PC-9 (cell line): Measurements from ENCODE around the gene SBK3. TPM values are rescaled to one million over a fixed set of nuclear protein-coding genes. Genes with fewer than 3 reads are reported as not detected.

Experiments used
- BruUV-seq: library from RNA; stranded (reverse); fragments of 400-500 nt; replicated peaks from 2 replicates; lab custom pipeline; 2021; lab: Mats Ljungman, UMichigan
- CTCF ChIA-PET: fragments of 300-600 bp; sonication (Branson Sonifier 250); formaldehyde crosslinking; loops from one replicate; lab custom pipeline; 2022; ENCODE audit warnings: antibody characterized with exemption; lab: Charles Lee
- POLR2A ChIA-PET: fragments of 300-600 bp; sonication (Branson Sonifier 250); formaldehyde crosslinking; loops from one replicate; lab custom pipeline; 2022; ENCODE audit warnings: antibody characterized with exemption; ENCODE audit not compliant: unreplicated experiment; lab: Charles Lee
- DNase-seq, 2 experiments: peaks; one replicate each; pipeline versions ENCODE4 v3.0.0 to v3.0.0-alpha.2; 2015 to 2022; ENCODE audit warnings: mixed read lengths in 1 of 2
- H2AFZ ChIP-seq: fragments of 200-600 bp; sonication (generic); 2 replicates; pipeline ENCODE4 v1.8.1; 2017; ENCODE audit warnings: antibody characterized with exemption
- H3F3A ChIP-seq: fragments of 200-600 bp; sonication (generic); 2 replicates; pipeline ENCODE4 v1.8.1; 2017; ENCODE audit warnings: antibody characterized with exemption, mild to moderate bottlenecking, low read depth; ENCODE audit not compliant: insufficient read depth
- H3K27ac ChIP-seq: fragments of 200-600 bp; sonication (generic); 2 replicates; pipeline ENCODE4 v1.6.1; 2016; ENCODE audit warnings: mixed run types
- H3K27me3 ChIP-seq: fragments of 200-600 bp; sonication (generic); 2 replicates; pipeline ENCODE4 v1.6.1; 2016; ENCODE audit warnings: low read depth, mixed run types; ENCODE audit not compliant: insufficient read depth
- H3K36me3 ChIP-seq: fragments of 200-600 bp; sonication (generic); 2 replicates; pipeline ENCODE4 v1.6.1; 2016; ENCODE audit warnings: low read depth, mixed run types
- H3K4me1 ChIP-seq: fragments of 200-600 bp; sonication (generic); replicated peaks from 2 replicates; pipeline ENCODE4 v1.6.1; 2016; ENCODE audit warnings: mixed run types; ENCODE audit not compliant: insufficient read depth
- H3K4me2 ChIP-seq: fragments of 200-600 bp; sonication (generic); 2 replicates; pipeline ENCODE4 v1.6.1; 2017; ENCODE audit warnings: mixed run types
- H3K4me3 ChIP-seq: fragments of 200-600 bp; sonication (generic); 2 replicates; pipeline ENCODE4 v1.6.1; 2016; ENCODE audit warnings: mixed run types
- H3K79me2 ChIP-seq: fragments of 200-600 bp; sonication (generic); 2 replicates; pipeline ENCODE4 v1.6.1; 2017; ENCODE audit warnings: low read depth, mixed run types
- H3K9me2 ChIP-seq: fragments of 200-600 bp; sonication (generic); 2 replicates; pipeline ENCODE4 v1.8.1; 2017; ENCODE audit warnings: mild to moderate bottlenecking; ENCODE audit not compliant: insufficient read depth
- H3K9me3 ChIP-seq: fragments of 200-600 bp; sonication (generic); 2 replicates; pipeline ENCODE4 v1.8.1; 2016; ENCODE audit warnings: low read depth; ENCODE audit not compliant: insufficient read depth
- H4K20me1 ChIP-seq: fragments of 200-600 bp; sonication (generic); 2 replicates; pipeline ENCODE4 v1.8.1; 2017; ENCODE audit not compliant: insufficient read depth
- EZH2 ChIP-seq: fragments of 200-600 bp; sonication (generic); IDR thresholded peaks from 2 replicates; pipeline ENCODE4 v1.8.0; 2017; ENCODE audit warnings: antibody characterized with exemption, low read depth
- intact Hi-C: fragments of 100-400 bp; cut with micrococcal nuclease; formaldehyde crosslinking; loops from one replicate; pipeline ENCODE4 v1.10.0; 2022; ENCODE audit not compliant: unreplicated experiment
- total RNA-seq: library from RNA; stranded (reverse); gene quantifications from 2 replicates; pipeline ENCODE4 v1.2.3, GENCODE V29; 2021
- TF ChIP-seq, protein P1 (sequence below): fragments of 200-600 bp; sonication (generic); conservative IDR thresholded peaks from 2 replicates; pipeline ENCODE4 v1.6.1; 2017; ENCODE audit warnings: mixed run types, antibody characterized with exemption, mild to moderate bottlenecking, moderate library complexity

SBK3 gene
- total RNA-seq, 1 experiment from 2014 or later = 41.4 TPM

DNA sequence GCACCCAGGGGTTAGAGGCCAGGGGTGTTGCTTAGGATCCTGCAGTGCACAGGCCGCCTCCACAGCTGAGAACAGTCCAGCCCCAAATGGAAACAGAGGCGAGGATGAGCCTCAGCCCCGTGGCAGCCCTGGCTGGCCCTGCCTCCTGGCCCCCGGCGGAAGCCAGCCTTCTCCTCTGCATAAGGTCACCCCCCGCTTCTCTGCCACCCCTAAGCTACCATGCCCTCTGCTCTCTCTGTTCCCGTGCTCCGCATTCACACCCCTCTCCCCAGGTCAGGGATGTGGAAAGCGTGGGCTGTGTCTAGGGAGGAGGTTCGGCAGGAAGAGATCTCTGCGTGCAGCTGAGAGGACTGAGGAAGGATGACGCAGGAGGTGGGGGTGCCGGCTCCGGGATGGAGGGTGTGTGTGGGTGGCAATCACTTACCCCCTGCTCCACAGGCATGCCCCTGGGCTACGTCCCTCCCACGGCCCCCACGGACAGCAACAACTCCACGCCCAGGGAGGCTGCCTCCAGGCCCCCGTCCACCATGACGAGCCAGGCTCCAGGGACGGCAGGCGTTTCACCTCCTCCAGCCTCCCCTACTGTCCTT is 51.1 kb downstream of the SBK3 start:
- no peak for DNase-seq
- Histone ChIP-seq H3K4me2 (no peak overlapping the region), H3K9me3 (no peaks in the 10 kb centered on the region), H3K27me3 (peaks cover 15% of the 10 kb centered on the region), H3F3A (peaks cover 14% of the 10 kb centered on the region), H3K9me2 (no peaks in the 10 kb centered on the region), H3K27ac (no peak overlapping the region), H3K79me2 (no peaks in the 10 kb centered on the region), H2AFZ (no peak overlapping the region), H3K4me1 (peaks cover 13% of the 10 kb centered on the region), H4K20me1 (no peaks in the 10 kb centered on the region), H3K36me3 (no peaks in the 10 kb centered on the region), H3K4me3 (no peak overlapping the region)
- BruUV-seq = no TSS peak
- ChIA-PET CTCF (interaction anchor here (0.7 kb wide), 1 partner anchor 1763 kb away, joined by 12 read pairs; no protein-coding TSS in a partner anchor), POLR2A (no interaction called here)
- intact Hi-C loops = no loop called here
- TF ChIP-seq, protein P1, sequence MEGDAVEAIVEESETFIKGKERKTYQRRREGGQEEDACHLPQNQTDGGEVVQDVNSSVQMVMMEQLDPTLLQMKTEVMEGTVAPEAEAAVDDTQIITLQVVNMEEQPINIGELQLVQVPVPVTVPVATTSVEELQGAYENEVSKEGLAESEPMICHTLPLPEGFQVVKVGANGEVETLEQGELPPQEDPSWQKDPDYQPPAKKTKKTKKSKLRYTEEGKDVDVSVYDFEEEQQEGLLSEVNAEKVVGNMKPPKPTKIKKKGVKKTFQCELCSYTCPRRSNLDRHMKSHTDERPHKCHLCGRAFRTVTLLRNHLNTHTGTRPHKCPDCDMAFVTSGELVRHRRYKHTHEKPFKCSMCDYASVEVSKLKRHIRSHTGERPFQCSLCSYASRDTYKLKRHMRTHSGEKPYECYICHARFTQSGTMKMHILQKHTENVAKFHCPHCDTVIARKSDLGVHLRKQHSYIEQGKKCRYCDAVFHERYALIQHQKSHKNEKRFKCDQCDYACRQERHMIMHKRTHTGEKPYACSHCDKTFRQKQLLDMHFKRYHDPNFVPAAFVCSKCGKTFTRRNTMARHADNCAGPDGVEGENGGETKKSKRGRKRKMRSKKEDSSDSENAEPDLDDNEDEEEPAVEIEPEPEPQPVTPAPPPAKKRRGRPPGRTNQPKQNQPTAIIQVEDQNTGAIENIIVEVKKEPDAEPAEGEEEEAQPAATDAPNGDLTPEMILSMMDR = no peak
- no peak for TF ChIP-seq EZH2

DNA sequence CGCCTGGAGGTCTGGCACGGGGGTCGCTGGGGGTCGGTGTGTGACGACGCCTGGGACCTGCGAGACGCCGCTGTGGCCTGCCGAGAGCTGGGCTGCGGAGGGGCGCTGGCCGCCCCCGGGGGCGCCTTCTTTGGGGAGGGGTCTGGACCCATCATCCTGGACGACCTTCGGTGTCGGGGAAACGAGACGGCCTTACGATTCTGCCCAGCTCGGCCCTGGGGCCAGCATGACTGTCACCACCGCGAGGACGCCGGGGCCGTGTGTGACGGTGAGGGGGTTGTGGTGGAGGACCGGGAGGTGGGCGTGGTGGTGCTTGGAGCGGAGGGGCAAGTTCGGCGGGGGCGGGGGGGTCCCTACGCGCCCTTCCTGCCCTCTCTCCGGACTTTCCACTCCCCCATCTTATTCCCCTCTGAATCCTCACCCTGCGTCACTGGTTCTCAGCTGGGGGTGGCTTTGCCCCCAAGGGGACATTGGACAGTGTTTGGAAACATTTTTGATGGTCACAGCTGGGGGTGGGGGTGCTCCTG is 51.6 kb downstream of the SBK3 start:
- no peak overlapping the region for H2AFZ ChIP-seq
- no peaks in the 10 kb centered on the region for H3K79me2 ChIP-seq
- ChIA-PET CTCF (no interaction called here), POLR2A (no interaction called here)
- intact Hi-C loops = no loop called here
- no peak for DNase-seq
- H3K27ac ChIP-seq = no peak overlapping the region
- H3K9me3 ChIP-seq = no peaks in the 10 kb centered on the region
- H3K27me3 ChIP-seq = peaks cover 9% of the 10 kb centered on the region; the same call in 1 of the 2 replicates
- no peaks in the 10 kb centered on the region for H3K9me2 ChIP-seq
- BruUV-seq = no TSS peak
- no peak overlapping the region for H3K4me3 ChIP-seq
- H3K36me3 ChIP-seq = no peaks in the 10 kb centered on the region
- H4K20me1 ChIP-seq = no peaks in the 10 kb centered on the region
- no peak overlapping the region for H3K4me2 ChIP-seq
- TF ChIP-seq, protein P1 = no peak
- TF ChIP-seq EZH2 = no peak
- H3F3A ChIP-seq = peaks cover 14% of the 10 kb centered on the region
- peaks cover 13% of the 10 kb centered on the region for H3K4me1 ChIP-seq

DNA sequence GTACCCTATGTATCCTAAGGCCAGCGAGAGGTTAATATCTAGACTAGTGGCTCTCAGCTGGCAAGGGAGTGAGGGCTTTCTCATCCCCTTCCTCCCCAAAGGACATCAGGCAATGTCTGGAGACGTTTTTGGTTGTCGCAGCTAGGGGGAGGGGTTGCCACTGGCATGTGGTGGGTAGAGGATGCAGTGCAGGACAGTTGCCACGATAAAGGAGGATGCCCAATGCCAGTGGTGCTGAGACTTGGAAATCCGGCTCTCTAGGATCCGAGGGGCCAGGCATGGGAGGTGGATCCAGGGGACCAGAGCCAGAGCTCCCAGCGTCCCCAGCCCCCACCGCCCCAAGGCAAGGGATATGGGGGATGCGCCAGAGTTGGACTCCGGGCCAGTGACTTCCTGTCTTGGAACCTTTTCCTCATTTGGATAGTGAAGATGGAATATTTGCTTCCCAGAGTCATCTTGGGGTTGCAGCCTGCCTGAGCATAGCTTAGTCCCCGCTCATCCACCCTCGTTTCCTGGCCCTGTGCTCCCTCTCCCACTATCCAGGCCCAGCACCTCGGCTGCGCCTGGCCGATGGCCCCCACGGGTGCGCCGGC is 52.2 kb downstream of the SBK3 start:
- no peaks in the 10 kb centered on the region for H3K9me2 ChIP-seq
- no peak for TF ChIP-seq EZH2
- TF ChIP-seq, protein P1 = no peak
- H3K79me2 ChIP-seq = no peaks in the 10 kb centered on the region
- H3K4me2 ChIP-seq = no peak overlapping the region
- H2AFZ ChIP-seq = no peak overlapping the region
- no peak overlapping the region for H3K4me3 ChIP-seq
- peaks cover 13% of the 10 kb centered on the region for H3K4me1 ChIP-seq
- no peaks in the 10 kb centered on the region for H3K9me3 ChIP-seq
- intact Hi-C loops = no loop called here
- H4K20me1 ChIP-seq = no peaks in the 10 kb centered on the region
- ChIA-PET POLR2A (no interaction called here), CTCF (no interaction called here)
- DNase-seq = no peak
- no peak overlapping the region for H3K27ac ChIP-seq
- H3F3A ChIP-seq = peaks cover 14% of the 10 kb centered on the region
- H3K36me3 ChIP-seq = no peaks in the 10 kb centered on the region
- peaks cover 3% of the 10 kb centered on the region; the same call in 1 of the 2 replicates for H3K27me3 ChIP-seq
- BruUV-seq = no TSS peak
